Hematopoietic multipotent progenitor cell (in vitro differentiated cells): ENCODE results near the gene TPH2. TPM values are rescaled to one million over a fixed set of nuclear protein-coding genes. Genes with fewer than 3 reads are reported as not detected.

Experiments used
- DNase-seq, 3 donors: peaks; one replicate each; pipeline ENCODE4 v3.0.0-alpha.2; 2011 to 2015; ENCODE audit warnings: low read depth in 2 of 3, low spot score in 2 of 3
- total RNA-seq: library from RNA; depleted of rRNA; stranded (reverse); fragments of >200 nt; gene quantifications from one replicate; pipeline ENCODE4 v1.2.3, GENCODE V29; 2012

TPH2 gene
- total RNA-seq, 1 donor, result not detected

- no peak for DNase-seq
These were observed 91.6 kb downstream of the TPH2 start for GRCh38 chr12:72030277-72030676.

- no peak for DNase-seq
These were observed 92.4 kb downstream of the TPH2 start for GRCh38 chr12:72031066-72031465.

- no peak for DNase-seq
These were observed 95.3 kb downstream of the TPH2 start for GRCh38 chr12:72033991-72034390.

- no peak for DNase-seq
These were observed 97.0 kb downstream of the TPH2 start for GRCh38 chr12:72035625-72036024.

GRCh38 chr12:72036393-72036792 is 97.7 kb downstream of the TPH2 start:
- DNase-seq, result no peak

GRCh38 chr12:72037006-72037795 is 98.6 kb downstream of the TPH2 start:
- no peak for DNase-seq

GRCh38 chr12:72041811-72042210 is 103.2 kb downstream of the TPH2 start:
- DNase-seq, result no peak

GRCh38 chr12:72053604-72054003 is 115.0 kb downstream of the TPH2 start:
- no peak for DNase-seq

GRCh38 chr12:72054511-72054910 is 115.9 kb downstream of the TPH2 start:
- no peak for DNase-seq

GRCh38 chr12:72057330-72057914 is 118.8 kb downstream of the TPH2 start:
- DNase-seq, result no peak

- DNase-seq, result no peak
These were observed 124.4 kb downstream of the TPH2 start for GRCh38 chr12:72063073-72063472.

- DNase-seq, result no peak
These were observed 132.4 kb downstream of the TPH2 start for GRCh38 chr12:72071030-72071429.

GRCh38 chr12:72072592-72073212 is 134.1 kb downstream of the TPH2 start:
- DNase-seq, result no peak

- DNase-seq, result no peak
These were observed 135.4 kb downstream of the TPH2 start for GRCh38 chr12:72074065-72074464.

- no peak for DNase-seq
These were observed 136.3 kb downstream of the TPH2 start for GRCh38 chr12:72074956-72075355.

GRCh38 chr12:72075401-72075800 is 136.8 kb downstream of the TPH2 start:
- DNase-seq, result no peak

- no peak for DNase-seq
These were observed 137.4 kb downstream of the TPH2 start for GRCh38 chr12:72075891-72076557.

GRCh38 chr12:72076558-72076915 is 137.9 kb downstream of the TPH2 start:
- DNase-seq, result no peak

GRCh38 chr12:72077111-72077820 is 138.6 kb downstream of the TPH2 start:
- no peak for DNase-seq

GRCh38 chr12:72081777-72082176 is 143.1 kb downstream of the TPH2 start:
- DNase-seq, result no peak
